GM12892 (cell line): ENCODE results near the gene MYO18B.

ENCODE experiments used
- POLR2AphosphoS5 ChIP-seq: IDR thresholded peaks from 2 replicates; pipeline ENCODE4 v1.6.1; 2011; ENCODE audit warnings: low read depth, low read length, control low read depth
- TAF1 ChIP-seq: IDR thresholded peaks from 2 replicates; pipeline ENCODE4 v1.6.1; 2011; ENCODE audit warnings: low read depth, mild to moderate bottlenecking, control low read depth, low read length, borderline replicate concordance

DNA sequence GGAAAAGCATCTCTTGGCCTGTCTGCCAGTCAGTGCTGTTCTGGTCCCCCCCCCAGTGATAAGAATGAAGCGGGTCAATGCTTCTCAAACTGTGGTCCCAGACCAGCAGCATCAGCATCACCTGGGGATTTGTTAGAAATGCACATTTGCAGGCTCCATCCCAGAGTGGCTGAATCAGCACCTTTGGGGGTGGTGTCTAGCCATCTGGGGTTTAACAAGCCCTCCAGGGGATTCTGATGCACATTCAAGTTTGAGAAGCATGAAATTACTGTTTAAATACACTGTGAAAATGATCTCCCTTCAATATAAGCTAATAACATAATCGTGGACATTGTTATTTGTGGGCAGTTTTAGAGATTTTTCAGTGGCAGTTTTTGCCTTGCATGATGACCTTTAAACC is 133.5 kb downstream of the MYO18B start:
- TF ChIP-seq POLR2AphosphoS5 (no peak), TAF1 (no peak)
